IMR-90 (cell line): ENCODE data around the gene UBR7. TPM values are rescaled to one million over a fixed set of nuclear protein-coding genes. Genes with fewer than 3 reads are reported as not detected.

ENCODE experiments used
- ATAC-seq: fragments of 200-7000 bp; cut with Tn5 transposase; 2 replicates; pipeline ENCODE4 v1.9.1; 2020; ENCODE audit warnings: low read depth, mild to moderate bottlenecking, moderate library complexity
- BruUV-seq: library from RNA; stranded (reverse); fragments of 400-500 nt; replicated peaks from 2 replicates; lab custom pipeline; 2021; lab: Mats Ljungman, UMichigan
- CTCF ChIA-PET: fragments of 300-600 bp; formaldehyde crosslinking; extraction: SDS; loops from one replicate; lab custom pipeline; 2021; ENCODE audit warnings: antibody characterized with exemption; lab: Yijun Ruan, JAX
- POLR2A ChIA-PET: fragments of 300-600 bp; sonication (Branson Sonifier 250); formaldehyde crosslinking; loops from one replicate; lab custom pipeline; 2022; ENCODE audit warnings: antibody characterized with exemption; ENCODE audit not compliant: unreplicated experiment; lab: Charles Lee
- DNase-seq: peaks from one replicate; pipeline ENCODE4 v3.0.0; 2013
- H2AFZ ChIP-seq: replicated peaks from 2 replicates; pipeline ENCODE3; 2013; ENCODE audit warnings: low read length, mild to moderate bottlenecking; ENCODE audit not compliant: poor library complexity
- H2AK5ac ChIP-seq: 2 replicates; pipeline ENCODE4 v1.6.1; 2013; ENCODE audit warnings: low read depth, low read length, inconsistent platforms
- H2AK9ac ChIP-seq: replicated peaks from 2 replicates; pipeline ENCODE3; 2013; ENCODE audit warnings: mild to moderate bottlenecking, low read depth, low read length, moderate library complexity; ENCODE audit not compliant: poor library complexity
- H2BK120ac ChIP-seq: 2 replicates; pipeline ENCODE4 v1.6.1; 2013; ENCODE audit warnings: low read depth, low read length, inconsistent platforms
- H2BK15ac ChIP-seq: 3 replicates; pipeline ENCODE4 v1.6.1; 2013; ENCODE audit warnings: low read depth, low read length, inconsistent platforms
- H2BK20ac ChIP-seq: 2 replicates; pipeline ENCODE4 v1.6.1; 2013; ENCODE audit warnings: low read depth, mild to moderate bottlenecking, inconsistent platforms, low read length, moderate library complexity
- H2BK5ac ChIP-seq: 2 replicates; pipeline ENCODE4 v1.6.1; 2013; ENCODE audit warnings: mild to moderate bottlenecking, low read depth, low read length, inconsistent platforms; ENCODE audit not compliant: poor library complexity, severe bottlenecking
- H3K14ac ChIP-seq: replicated peaks from 2 replicates; pipeline ENCODE4 v1.6.1; 2013; ENCODE audit warnings: low read depth, low read length, inconsistent platforms
- H3K18ac ChIP-seq: 2 replicates; pipeline ENCODE4 v1.6.1; 2013; ENCODE audit warnings: low read depth, low read length, control low read depth
- H3K23ac ChIP-seq: 2 replicates; pipeline ENCODE4 v1.6.1; 2013; ENCODE audit warnings: low read depth, low read length, inconsistent platforms
- H3K27ac ChIP-seq: 2 replicates; pipeline ENCODE4 v1.5.1; 2013; ENCODE audit warnings: mild to moderate bottlenecking, control low read depth, low read length; ENCODE audit not compliant: insufficient read depth
- H3K27me3 ChIP-seq: 2 replicates; pipeline ENCODE4 v1.6.1; 2013; ENCODE audit warnings: low read length; ENCODE audit not compliant: control insufficient read depth, insufficient read depth
- H3K36me3 ChIP-seq: 2 replicates; pipeline ENCODE4 v1.6.1; 2013; ENCODE audit warnings: low read length, mixed read lengths; ENCODE audit not compliant: control insufficient read depth, insufficient read depth
- H3K4ac ChIP-seq: 2 replicates; pipeline ENCODE4 v1.6.1; 2013; ENCODE audit warnings: low read depth, low read length, inconsistent platforms
- H3K4me1 ChIP-seq: 2 replicates; pipeline ENCODE4 v1.6.1; 2013; ENCODE audit warnings: low read length, mixed read lengths; ENCODE audit not compliant: control insufficient read depth, insufficient read depth
- H3K4me2 ChIP-seq: 2 replicates; pipeline ENCODE4 v1.6.1; 2013; ENCODE audit warnings: low read depth, mild to moderate bottlenecking, control low read depth, low read length, moderate library complexity
- H3K4me3 ChIP-seq: 2 replicates; pipeline ENCODE4 v1.5.1; 2013; ENCODE audit warnings: low read depth, mild to moderate bottlenecking, control low read depth, low read length, moderate library complexity; ENCODE audit not compliant: insufficient read depth
- H3K56ac ChIP-seq: 2 replicates; pipeline ENCODE4 v1.6.1; 2013; ENCODE audit warnings: low read length, inconsistent platforms; ENCODE audit not compliant: insufficient read depth; ENCODE audit errors: extremely low read depth
- H3K79me1 ChIP-seq, 2 experiments: 2 replicates each; pipeline ENCODE4 v1.6.1; 2013; ENCODE audit warnings: low read length in 2 of 2, inconsistent platforms in 1 of 2, low read depth in 1 of 2
- H3K9ac ChIP-seq: 2 replicates; pipeline ENCODE4 v1.6.1; 2013; ENCODE audit warnings: low read depth, low read length, control low read depth
- H3K9me1 ChIP-seq: 2 replicates; pipeline ENCODE4 v1.6.1; 2013; ENCODE audit warnings: low read length, inconsistent platforms; ENCODE audit not compliant: insufficient read depth
- H3K9me3 ChIP-seq: 2 replicates; pipeline ENCODE4 v1.6.1; 2013; ENCODE audit warnings: low read length; ENCODE audit not compliant: control insufficient read depth, insufficient read depth
- H4K20me1 ChIP-seq: 2 replicates; pipeline ENCODE4 v1.6.1; 2013; ENCODE audit warnings: low read length, inconsistent platforms; ENCODE audit not compliant: insufficient read depth
- H4K5ac ChIP-seq: 2 replicates; pipeline ENCODE4 v1.6.1; 2013; ENCODE audit warnings: mild to moderate bottlenecking, low read depth, low read length, control low read depth
- H4K8ac ChIP-seq, 2 experiments: 2 replicates each; pipeline ENCODE4 v1.6.1; 2013; ENCODE audit warnings: low read depth in 2 of 2, low read length in 2 of 2, control low read depth in 1 of 2, inconsistent platforms in 1 of 2
- H4K91ac ChIP-seq: 2 replicates; pipeline ENCODE4 v1.6.1; 2013; ENCODE audit warnings: low read depth, low read length, inconsistent platforms; ENCODE audit not compliant: insufficient read depth
- BHLHE40 ChIP-seq: fragments of 150-350 bp; IDR thresholded peaks from 2 replicates; pipeline ENCODE4 v1.6.1; 2016; ENCODE audit warnings: mild to moderate bottlenecking, low read depth, low read length
- CEBPB ChIP-seq: IDR thresholded peaks from 2 replicates; pipeline ENCODE4 v1.6.1; 2012; ENCODE audit warnings: low read depth, low read length, improper control_type of control experiment
- FOS ChIP-seq: fragments of 150-350 bp; IDR thresholded peaks from 2 replicates; pipeline ENCODE4 v1.6.1; 2016; ENCODE audit warnings: low read depth, low read length
- MAFK ChIP-seq: IDR thresholded peaks from 2 replicates; pipeline ENCODE4 v1.6.1; 2012; ENCODE audit warnings: low read depth, low read length, improper control_type of control experiment
- NFE2L2 ChIP-seq: fragments of 150-350 bp; IDR thresholded peaks from 2 replicates; pipeline ENCODE4 v1.6.1; 2016; ENCODE audit warnings: low read depth, mild to moderate bottlenecking, low read length
- POLR2A ChIP-seq: IDR thresholded peaks from 2 replicates; pipeline ENCODE4 v1.6.1; 2012; ENCODE audit warnings: mild to moderate bottlenecking, low read depth, low read length
- WGBS, 2 experiments: methylation state at CpG; one replicate each; pipeline versions ENCODE4 v1.1.5 to v1.1.7; 2013; ENCODE audit warnings: missing lambda C conversion rate in 2 of 2; ENCODE audit not compliant: insufficient read length in 1 of 2; ENCODE audit errors: extremely low coverage in 2 of 2; 5-methylcytosine and 5-hydroxymethylcytosine counted together
- dilution Hi-C: fragments of 300-500 bp; cut with HindIII; formaldehyde crosslinking; loops from one replicate; pipeline ENCODE4 v1.14.3; 2018; ENCODE audit warnings: low sequenced_read_pairs; ENCODE audit not compliant: unreplicated experiment
- in situ Hi-C: fragments of 300-500 bp; cut with MboI; formaldehyde crosslinking; loops from 3 replicates; pipeline ENCODE4 v1.14.3; 2019; ENCODE audit warnings: low sequenced_read_pairs, inconsistent platforms, mixed read lengths
- intact Hi-C: fragments of 100-400 bp; cut with micrococcal nuclease; formaldehyde crosslinking; loops from 2 replicates; pipeline ENCODE4 v1.10.0; 2022
- polyA plus RNA-seq, 3 experiments: library from polyadenylated mRNA; depleted of rRNA; stranded (reverse); fragments of >200 nt; gene quantifications; 2 replicates each; pipeline ENCODE4 v1.2.3, GENCODE V29; 2012; ENCODE audit warnings: low replicate concordance in 1 of 3
- total RNA-seq: library from RNA; depleted of rRNA; stranded (reverse); fragments of >200 nt; gene quantifications from 2 replicates; pipeline ENCODE4 v1.2.3, GENCODE V29; 2012
- TF ChIP-seq, protein P1 (sequence below): fragments of 150-350 bp; IDR thresholded peaks from 2 replicates; pipeline ENCODE4 v1.6.1; 2016; ENCODE audit warnings: low read depth, mild to moderate bottlenecking, low read length, moderate library complexity, borderline replicate concordance
- TF ChIP-seq, protein P2 (sequence below): fragments of 150-350 bp; IDR thresholded peaks from 2 replicates; pipeline ENCODE4 v1.6.1; 2017; ENCODE audit warnings: mild to moderate bottlenecking, antibody characterized with exemption, low read length, low read depth

UBR7 gene
- total and polyA plus RNA-seq, 2 of the 4 experiments (the other 2 are of a cell fraction) = 24.2 to 29.4 TPM

DNA sequence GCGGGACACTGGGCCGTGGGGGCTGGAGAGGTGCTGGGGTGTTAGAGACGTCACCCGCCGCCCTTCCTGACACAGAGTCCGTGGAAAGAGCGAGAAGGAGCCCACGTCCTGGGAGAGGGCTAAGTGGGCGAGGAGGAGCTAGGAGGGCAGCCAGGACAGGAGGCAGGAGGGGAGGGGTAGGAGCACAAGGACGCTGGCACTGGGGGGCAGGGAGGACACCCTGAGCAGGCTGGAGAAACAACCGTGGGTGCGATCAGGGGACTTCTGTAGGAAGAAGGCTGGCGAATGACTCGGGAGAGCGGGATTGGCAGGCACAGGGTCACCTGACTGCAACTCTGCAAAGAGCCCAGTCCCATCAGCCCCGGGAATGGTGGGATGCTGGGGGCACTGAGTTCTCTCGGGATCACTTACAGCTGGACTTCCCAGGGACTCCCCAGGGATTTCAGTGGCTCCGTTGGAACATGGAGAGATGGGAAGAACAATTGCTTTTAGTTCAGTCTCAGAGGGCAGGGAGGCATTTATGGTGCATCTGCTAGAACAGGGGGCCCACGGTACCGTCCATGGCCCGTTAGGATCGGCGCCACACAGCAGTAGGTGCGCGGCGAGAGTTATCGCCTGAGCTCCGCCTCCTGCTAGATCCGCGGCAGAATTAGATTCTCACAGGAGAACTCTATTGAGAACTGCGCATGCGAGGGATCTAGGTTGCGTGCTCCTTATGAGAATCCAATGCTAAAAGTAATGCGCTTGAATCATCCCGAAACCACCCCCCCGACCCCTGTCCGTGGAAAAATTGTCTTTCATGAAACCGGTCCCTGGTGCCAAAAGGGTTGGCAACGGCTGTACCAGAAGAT lies 24.3 kb downstream of the UBR7 start:
- dilution Hi-C loops = no loop called here
- H4K20me1 ChIP-seq = no peaks in the 10 kb centered on the region
- H2BK120ac ChIP-seq = no peak overlapping the region; the same call in none of the 2 replicates
- H3K36me3 ChIP-seq = peaks cover 9% of the 10 kb centered on the region
- no peak overlapping the region; the same call in 1 of the 2 replicates for H3K18ac ChIP-seq
- 35% methylated on average over 21 of the region's 39 CpGs; no CpG with 5 or more reads in 1 of the 2 experiments for WGBS, 2 experiments
- peak overlapping the region; percentile 59; the same call in 1 of the 2 replicates for H4K91ac ChIP-seq
- no peaks in the 10 kb centered on the region for H3K27me3 ChIP-seq
- H3K56ac ChIP-seq = no peak overlapping the region
- H3K4me3 ChIP-seq = peak overlapping the region; percentile 65
- in situ Hi-C loops = no loop called here
- ATAC-seq (peak; percentile 84), DNase-seq (peak; percentile 59)
- H3K79me1 ChIP-seq = no peaks in the 10 kb centered on the region
- BruUV-seq = no TSS peak
- no peak overlapping the region; the same call in 1 of the 2 replicates for H2AK5ac ChIP-seq
- TF ChIP-seq, protein P1, sequence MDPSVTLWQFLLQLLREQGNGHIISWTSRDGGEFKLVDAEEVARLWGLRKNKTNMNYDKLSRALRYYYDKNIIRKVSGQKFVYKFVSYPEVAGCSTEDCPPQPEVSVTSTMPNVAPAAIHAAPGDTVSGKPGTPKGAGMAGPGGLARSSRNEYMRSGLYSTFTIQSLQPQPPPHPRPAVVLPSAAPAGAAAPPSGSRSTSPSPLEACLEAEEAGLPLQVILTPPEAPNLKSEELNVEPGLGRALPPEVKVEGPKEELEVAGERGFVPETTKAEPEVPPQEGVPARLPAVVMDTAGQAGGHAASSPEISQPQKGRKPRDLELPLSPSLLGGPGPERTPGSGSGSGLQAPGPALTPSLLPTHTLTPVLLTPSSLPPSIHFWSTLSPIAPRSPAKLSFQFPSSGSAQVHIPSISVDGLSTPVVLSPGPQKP = no peak
- no peak for TF ChIP-seq NFE2L2
- peak; percentile 14; the same call in 1 of the 2 replicates for TF ChIP-seq FOS
- no peak for TF ChIP-seq MAFK
- no peak for TF ChIP-seq CEBPB
- TF ChIP-seq, protein P2, sequence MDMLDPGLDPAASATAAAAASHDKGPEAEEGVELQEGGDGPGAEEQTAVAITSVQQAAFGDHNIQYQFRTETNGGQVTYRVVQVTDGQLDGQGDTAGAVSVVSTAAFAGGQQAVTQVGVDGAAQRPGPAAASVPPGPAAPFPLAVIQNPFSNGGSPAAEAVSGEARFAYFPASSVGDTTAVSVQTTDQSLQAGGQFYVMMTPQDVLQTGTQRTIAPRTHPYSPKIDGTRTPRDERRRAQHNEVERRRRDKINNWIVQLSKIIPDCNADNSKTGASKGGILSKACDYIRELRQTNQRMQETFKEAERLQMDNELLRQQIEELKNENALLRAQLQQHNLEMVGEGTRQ = peak; percentile 82
- TF ChIP-seq BHLHE40 = no peak
- TF ChIP-seq POLR2A = no peak
- peaks cover 13% of the 10 kb centered on the region; the same call in 1 of the 2 replicates for H3K9me1 ChIP-seq
- peak overlapping the region; percentile 88 for H4K5ac ChIP-seq
- H3K4me2 ChIP-seq = peak overlapping the region; percentile 94
- peaks cover 2% of the 10 kb centered on the region; the same call in 1 of the 2 replicates for H3K4me1 ChIP-seq
- peak overlapping the region; percentile 40; the same call in 1 of the 2 replicates for H3K27ac ChIP-seq
- intact Hi-C loops = no loop called here
- ChIA-PET CTCF (interaction anchor here (1.1 to 1.5 kb wide), 2 partner anchors 24 to 27 kb away, joined by 3 read pairs; partner anchors contain the start of genes GON7 and UBR7), POLR2A (interaction anchor here (0.6 kb wide), 1 partner anchor 32 kb away, joined by 3 read pairs; no protein-coding TSS in a partner anchor)
- peak overlapping the region; percentile 65 for H3K9ac ChIP-seq
- H3K4ac ChIP-seq = peak overlapping the region; percentile 91
- no peak overlapping the region; the same call in 1 of the 2 replicates for H2BK20ac ChIP-seq
- H2AFZ ChIP-seq = peak overlapping the region; percentile 97
- H4K8ac ChIP-seq = peak overlapping the region; percentile 46 to 83
- H3K23ac ChIP-seq = 0 out of 2 replicates have a peak overlapping the region, but pooled peaks have one; percentile 59
- peak overlapping the region; percentile 27 for H2BK5ac ChIP-seq
- H2AK9ac ChIP-seq = peak overlapping the region; percentile 35
- no peak overlapping the region for H2BK15ac ChIP-seq
- H3K14ac ChIP-seq = peak overlapping the region; percentile 82; the same call in 1 of the 2 replicates
- no peaks in the 10 kb centered on the region for H3K9me3 ChIP-seq
